Urothelium cell line (cell line): ENCODE measurements around the gene MGAT2.
"Not testable (repeated sequence)": the region's sequence is repeated elsewhere in the genome, so short reads cannot be mapped to it uniquely, and the experiment has no call there.

ENCODE experiments used
- DNase-seq: peaks from one replicate; pipeline ENCODE4 v3.0.0; 2011; ENCODE audit warnings: low spot score, mixed read lengths
- FAIRE-seq: peaks from 2 replicates; lab custom pipeline; 2011; peaks lifted over from hg19 to GRCh38; lab: Jason Lieb, UNC

MGAT2 gene

GRCh38 chr14:49607583-49607982 is 13.0 kb upstream of the MGAT2 start:
- no peak for FAIRE-seq
- no peak for DNase-seq

- DNase-seq: no peak
- FAIRE-seq: no peak
Observed at GRCh38 chr14:49612251-49612650, 8.3 kb upstream of the MGAT2 start.

GRCh38 chr14:49612671-49613070 is 7.9 kb upstream of the MGAT2 start:
- FAIRE-seq: no peak

GRCh38 chr14:49614196-49614595 is 6.4 kb upstream of the MGAT2 start:
- FAIRE-seq: no peak
- DNase-seq: no peak

More at GRCh38 chr14:49612671-49613070, 7.9 kb upstream of the MGAT2 start:
- no peak for DNase-seq

GRCh38 chr14:49615776-49616175 is 4.8 kb upstream of the MGAT2 start:
- DNase-seq (no peak), FAIRE-seq (no peak)

- DNase-seq (no peak), FAIRE-seq (no peak)
Observed at GRCh38 chr14:49617852-49618519, 2.6 kb upstream of the MGAT2 start.

GRCh38 chr14:49619273-49619672 is 1.3 kb upstream of the MGAT2 start:
- not testable (repeated sequence) for DNase-seq, FAIRE-seq

- FAIRE-seq: no peak
- DNase-seq: no peak
Observed at GRCh38 chr14:49619730-49620129, 869 bp upstream of the MGAT2 start.

GRCh38 chr14:49621114-49621881 is 699 bp downstream of the MGAT2 start:
- DNase-seq: peak; percentile 72

GRCh38 chr14:49622022-49622607 is 1.5 kb downstream of the MGAT2 start:
- DNase-seq (no peak), FAIRE-seq (no peak)

More at GRCh38 chr14:49621114-49621881, 699 bp downstream of the MGAT2 start:
- no peak for FAIRE-seq

GRCh38 chr14:49623387-49623786 is 2.8 kb downstream of the MGAT2 start:
- no peak for DNase-seq
- FAIRE-seq: no peak

GRCh38 chr14:49623941-49624839 is 3.6 kb downstream of the MGAT2 start:
- no peak for FAIRE-seq
- DNase-seq: no peak

- DNase-seq (peak; percentile 99), FAIRE-seq (peak; percentile 98)
Observed at GRCh38 chr14:49633640-49634546, 13.3 kb downstream of the MGAT2 start.

- FAIRE-seq: peak; percentile 50
- peak; percentile 76 for DNase-seq
Observed at GRCh38 chr14:49634547-49635334, 14.1 kb downstream of the MGAT2 start, which contains the start of gene DNAAF2. Gene DNAAF2 (minus strand): TSS chr14:49635244. CDS start chr14:49635149, 95 bp downstream.

- no peak for FAIRE-seq
- no peak for DNase-seq
Observed at GRCh38 chr14:49636866-49637265, 16.3 kb downstream of the MGAT2 start.

- no peak for DNase-seq
- FAIRE-seq: peak; percentile 30
Observed at GRCh38 chr14:49637534-49638078, 17.0 kb downstream of the MGAT2 start.

- FAIRE-seq (peak; percentile 74), DNase-seq (no peak)
Observed at GRCh38 chr14:49640540-49641417, 20.2 kb downstream of the MGAT2 start.
